GM08714 (cell line): ENCODE measurements around the gene MOBP.
"Not testable (repeated sequence)": the region's sequence is repeated elsewhere in the genome, so short reads cannot be mapped to it uniquely, and the experiment has no call there.

Experiments used
- H3K4me3 ChIP-seq: fragments of 200-500 bp; sonication (Bioruptor generic); 2 replicates; pipeline ENCODE4 v1.5.1; 2014; ENCODE audit warnings: mild to moderate bottlenecking, low read length, inconsistent platforms
- ZNF274 ChIP-seq: IDR thresholded peaks from 2 replicates; pipeline ENCODE4 v1.6.1; 2012; ENCODE audit warnings: mild to moderate bottlenecking, low read depth, low read length

MOBP gene

GRCh38 chr3:39440316-39440715 is 27.2 kb upstream of the MOBP start:
- H3K4me3 ChIP-seq: no peak overlapping the region
- TF ChIP-seq ZNF274: no peak

DNA sequence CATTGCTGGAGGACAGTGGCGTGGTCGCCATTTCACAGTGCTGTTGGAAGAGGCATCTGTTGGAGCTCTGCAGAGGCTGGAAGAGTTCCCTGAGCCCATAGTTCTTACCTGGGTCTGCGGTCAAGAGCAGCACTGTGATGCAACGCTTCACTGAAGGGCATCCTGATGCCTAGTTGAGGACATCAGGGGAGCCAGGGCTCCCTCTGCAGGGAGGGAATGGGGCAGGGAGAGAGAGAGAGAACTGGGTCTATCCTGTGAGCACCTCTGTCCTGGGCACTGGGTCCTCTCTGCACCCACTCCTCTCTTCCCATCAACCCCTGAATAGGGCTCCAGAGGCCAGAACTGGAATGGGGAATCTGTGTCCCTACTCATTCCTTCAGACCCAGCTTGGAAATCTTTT is 23.9 kb upstream of the MOBP start:
- no peak overlapping the region for H3K4me3 ChIP-seq
- no peak for TF ChIP-seq ZNF274

DNA sequence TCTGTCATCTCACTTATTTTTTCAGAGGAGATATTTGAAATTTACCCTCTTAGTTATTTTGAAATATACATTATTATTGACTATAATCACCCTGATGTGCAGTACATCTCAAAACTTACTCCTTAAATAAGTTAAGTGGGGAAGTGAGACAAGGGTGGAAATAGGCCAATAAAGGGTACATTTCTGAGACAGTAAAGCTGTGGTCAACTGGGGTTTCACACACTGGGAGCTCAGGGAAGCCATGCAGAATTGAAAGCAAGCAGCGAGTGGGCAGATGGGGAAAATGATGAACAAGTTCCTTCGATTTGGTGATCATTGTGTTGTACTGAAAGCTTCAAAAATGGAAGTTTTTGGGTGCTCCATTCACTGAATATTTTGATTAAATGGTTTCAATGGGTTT is 21.6 kb upstream of the MOBP start:
- H3K4me3 ChIP-seq: no peak overlapping the region
- no peak for TF ChIP-seq ZNF274

DNA sequence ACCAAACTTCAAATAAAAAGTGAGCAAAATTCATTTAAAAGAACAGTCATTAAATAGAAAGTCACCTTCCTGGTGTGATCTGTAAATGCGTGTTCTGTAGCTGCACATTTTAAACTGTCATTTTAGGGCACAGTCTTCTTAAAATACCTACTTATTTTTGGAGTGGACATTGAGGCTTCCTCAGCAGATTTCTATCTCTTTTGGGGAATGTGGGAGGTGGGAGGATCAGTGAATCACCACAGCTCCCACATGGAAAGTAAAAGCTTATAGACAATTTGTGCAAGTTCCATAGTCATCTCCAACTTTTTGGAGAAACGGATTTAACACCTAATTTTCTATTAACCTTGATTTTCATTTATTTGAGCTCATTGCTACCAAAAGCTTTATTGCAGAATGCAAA is 21.0 kb upstream of the MOBP start:
- H3K4me3 ChIP-seq: no peak overlapping the region
- no peak for TF ChIP-seq ZNF274

DNA sequence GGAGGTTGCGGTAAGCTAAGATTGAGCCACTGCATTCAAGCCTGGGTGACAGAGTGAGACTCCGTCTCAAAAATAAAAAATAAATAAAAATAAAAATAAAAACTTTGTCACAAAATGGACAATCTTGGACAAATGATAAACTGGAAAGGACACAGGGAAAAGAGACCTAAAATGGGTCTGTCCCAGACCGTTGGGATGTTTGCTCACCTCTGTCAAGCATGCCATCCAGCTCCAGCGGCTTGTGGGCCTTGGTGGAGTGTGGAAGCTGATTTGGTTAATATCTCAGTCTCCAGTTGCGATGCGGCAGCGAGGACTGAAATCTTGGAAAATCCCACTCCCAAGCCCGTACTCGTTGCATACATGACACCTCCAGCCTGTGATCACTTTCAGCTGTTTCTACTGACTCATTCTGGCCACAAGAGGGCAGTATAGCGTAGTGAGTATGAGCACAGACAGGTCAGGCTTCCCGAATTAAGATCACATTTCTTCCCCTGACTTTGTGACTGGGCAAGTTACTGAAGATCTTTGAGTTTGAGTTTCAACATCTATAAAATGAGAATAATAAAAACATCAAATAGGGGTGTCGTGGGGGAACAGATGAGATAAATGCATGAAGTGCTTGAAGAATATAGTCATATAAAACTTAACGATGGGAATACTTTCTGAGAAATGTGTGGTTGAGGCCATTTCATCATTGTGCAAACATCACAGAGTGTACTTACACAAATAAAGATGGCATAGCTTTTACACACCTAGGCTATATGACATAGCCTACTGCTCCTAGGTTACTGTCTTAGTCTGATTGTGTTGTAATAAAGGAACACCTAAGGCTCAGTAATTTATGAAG is 19.6 kb upstream of the MOBP start:
- TF ChIP-seq ZNF274: no peak
- H3K4me3 ChIP-seq: no peak overlapping the region

DNA sequence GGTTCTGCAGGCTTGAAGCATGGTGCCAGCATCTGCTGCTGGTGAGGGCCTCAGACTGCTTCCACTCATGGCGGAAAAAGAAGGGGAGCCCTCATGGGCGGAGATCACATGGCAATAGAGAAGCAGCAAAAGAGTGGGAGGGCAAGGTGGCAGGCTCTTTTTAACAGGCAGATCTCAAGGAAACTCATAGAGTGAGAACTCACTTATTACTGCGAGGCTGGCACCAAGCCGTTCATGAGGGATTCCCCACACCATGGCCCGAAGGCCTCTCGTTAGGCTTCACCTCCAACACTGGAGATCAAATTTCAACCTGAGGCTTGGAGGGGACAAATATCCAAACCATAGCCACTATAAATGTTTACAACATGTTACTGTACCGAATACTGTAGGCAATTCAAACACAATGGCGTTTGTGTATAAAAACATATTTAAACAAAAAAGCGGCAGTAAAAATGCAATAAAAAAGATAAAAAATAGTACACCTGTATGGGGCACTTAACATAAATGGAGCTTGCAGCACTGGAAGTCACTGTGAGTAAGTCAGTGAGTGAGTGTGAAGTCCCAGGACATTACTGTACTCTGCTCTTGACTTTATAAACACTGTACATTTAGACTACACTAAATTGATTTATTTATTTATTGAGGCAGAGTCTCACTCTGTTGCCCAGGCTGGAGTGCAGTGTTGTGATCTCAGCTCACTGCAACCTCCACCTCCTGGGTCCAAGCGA is 18.8 kb upstream of the MOBP start:
- no peak overlapping the region for H3K4me3 ChIP-seq
- TF ChIP-seq ZNF274: no peak

- H3K4me3 ChIP-seq: no peak overlapping the region
- no peak for TF ChIP-seq ZNF274
Measured at GRCh38 chr3:39449796-39450195, 17.7 kb upstream of the MOBP start.

- no peak overlapping the region for H3K4me3 ChIP-seq
- TF ChIP-seq ZNF274: no peak
Measured at GRCh38 chr3:39453134-39453533, 14.3 kb upstream of the MOBP start.

DNA sequence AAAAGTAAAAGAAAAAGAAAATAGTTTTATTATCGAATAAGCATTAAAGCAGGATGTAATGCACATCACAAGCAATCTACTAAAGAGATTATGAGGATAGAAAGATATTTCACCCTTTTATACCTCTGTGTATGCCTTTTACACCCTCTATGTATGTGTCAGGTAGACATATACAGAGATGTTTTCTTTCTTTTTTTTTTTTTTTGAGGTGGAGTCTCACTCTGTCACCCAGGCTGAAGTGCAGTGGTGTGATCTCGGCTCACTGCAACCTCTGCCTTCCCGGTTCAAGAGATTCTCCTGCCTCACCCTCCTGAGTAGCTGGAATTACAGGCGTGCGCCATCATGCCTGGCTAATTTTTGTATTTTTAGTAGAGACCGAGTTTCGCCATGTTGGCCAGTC is 13.6 kb upstream of the MOBP start:
- H3K4me3 ChIP-seq: not testable (repeated sequence)

DNA sequence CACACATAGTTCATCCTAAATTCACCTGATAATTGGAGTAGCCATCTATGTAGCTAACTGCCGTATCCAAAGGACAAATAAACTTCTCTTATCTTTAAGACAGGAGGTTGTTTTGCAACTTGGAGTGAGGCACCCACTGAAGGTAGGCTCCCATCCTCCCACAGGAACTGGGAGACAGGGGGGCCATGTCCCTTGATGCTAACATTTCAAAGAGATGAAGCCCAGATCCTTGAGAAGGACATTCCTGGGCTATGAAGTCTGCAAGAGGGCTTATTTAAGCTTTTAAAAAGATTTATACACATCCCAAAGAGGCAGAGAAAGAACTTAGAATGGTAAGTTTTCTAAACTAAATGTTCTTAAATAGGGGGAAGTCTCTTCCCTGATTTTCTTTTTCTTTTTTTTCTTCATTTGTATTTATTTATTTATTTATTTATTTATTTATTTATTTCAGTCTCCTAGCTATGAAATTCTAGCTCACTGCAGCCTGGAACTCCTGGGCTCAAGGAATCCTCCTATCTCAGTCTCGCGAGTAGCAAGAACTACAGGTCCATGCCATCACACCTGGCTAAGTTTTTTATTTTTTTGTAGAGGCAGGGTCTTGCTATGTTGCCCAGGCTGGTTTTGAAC is 12.8 kb upstream of the MOBP start:
- TF ChIP-seq ZNF274: no peak
- H3K4me3 ChIP-seq: no peak overlapping the region

DNA sequence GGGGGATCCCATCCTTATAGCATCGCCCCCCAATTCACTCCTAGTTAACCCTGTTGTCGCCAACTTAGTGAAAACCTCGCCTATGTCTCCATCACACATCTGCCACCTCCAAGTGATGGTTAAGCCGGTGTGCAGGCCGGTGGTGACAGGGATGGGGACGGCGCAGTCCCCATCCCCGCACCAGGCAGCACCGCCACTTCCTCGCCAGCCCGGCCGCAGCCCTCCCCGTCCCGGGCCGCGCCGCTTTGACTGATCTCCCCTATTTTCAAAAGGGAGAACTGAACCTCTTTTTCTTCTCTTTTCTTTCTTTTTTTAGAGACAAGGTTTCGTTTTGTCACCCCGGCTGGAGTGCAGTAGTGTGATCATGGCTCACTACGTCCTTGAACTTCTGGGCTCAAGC is 11.3 kb upstream of the MOBP start:
- no peak for TF ChIP-seq ZNF274
- H3K4me3 ChIP-seq: no peak overlapping the region

DNA sequence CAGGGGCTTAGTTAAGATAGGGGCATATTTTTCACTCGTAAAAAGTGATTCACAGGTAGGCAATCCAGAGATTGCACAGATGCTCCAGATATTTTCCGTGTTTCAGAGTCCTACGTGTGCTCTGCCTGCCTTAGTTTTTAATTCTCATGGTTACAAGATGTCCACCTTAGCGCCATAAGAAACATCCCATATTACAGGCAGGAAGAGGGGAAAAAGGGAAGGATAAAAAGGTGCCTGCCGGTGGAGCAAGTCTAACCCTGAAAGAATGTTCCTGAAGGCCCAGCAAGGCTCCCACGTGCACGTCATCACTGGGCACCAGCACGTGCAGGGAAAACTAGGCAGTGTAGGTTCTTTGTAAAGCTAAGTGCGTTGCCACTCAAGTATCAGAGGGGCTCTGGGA is 10.1 kb upstream of the MOBP start:
- no peak for TF ChIP-seq ZNF274
- no peak overlapping the region for H3K4me3 ChIP-seq

DNA sequence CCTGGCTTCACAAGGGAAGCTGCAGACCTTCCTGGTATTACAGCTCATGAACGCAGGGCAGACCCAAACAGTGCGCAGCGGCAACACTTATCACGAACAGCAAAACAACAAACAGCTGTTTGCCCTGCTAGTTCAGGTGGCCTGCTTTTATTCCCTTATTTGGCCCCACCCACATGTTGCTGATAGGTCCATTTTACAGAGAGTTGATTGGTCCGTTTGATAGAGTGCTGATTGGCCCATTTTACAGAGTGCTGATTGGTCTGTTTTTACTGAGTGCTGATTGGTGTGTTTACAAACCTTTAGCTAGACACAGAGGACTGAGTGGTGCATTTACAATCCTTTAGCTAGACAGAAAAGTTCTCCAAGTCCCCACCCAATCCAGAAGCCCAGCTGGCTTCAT is 8.9 kb upstream of the MOBP start:
- not testable (repeated sequence) for H3K4me3 ChIP-seq

- H3K4me3 ChIP-seq: no peak overlapping the region
- TF ChIP-seq ZNF274: no peak
Measured at GRCh38 chr3:39460677-39461076, 6.8 kb upstream of the MOBP start.

DNA sequence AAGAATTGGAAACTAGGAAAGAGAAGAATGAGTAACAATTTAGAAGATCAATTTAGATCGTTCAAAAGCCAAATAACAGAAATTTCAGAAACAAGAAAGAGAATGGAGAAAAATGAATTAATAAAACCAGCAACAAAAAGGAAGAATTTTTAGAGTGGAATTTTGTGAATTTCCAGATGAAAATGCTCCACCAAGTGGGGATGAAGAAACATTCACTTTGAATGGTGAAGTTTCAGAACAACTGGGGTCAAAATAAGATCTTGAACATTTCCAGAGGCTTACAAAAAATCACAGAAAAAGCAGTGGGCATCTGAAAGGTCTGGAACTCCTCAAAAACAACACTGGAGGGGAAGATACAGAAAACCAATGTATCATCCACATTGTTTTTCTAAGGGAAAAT is 4.2 kb upstream of the MOBP start:
- no peak for TF ChIP-seq ZNF274
- no peak overlapping the region for H3K4me3 ChIP-seq

DNA sequence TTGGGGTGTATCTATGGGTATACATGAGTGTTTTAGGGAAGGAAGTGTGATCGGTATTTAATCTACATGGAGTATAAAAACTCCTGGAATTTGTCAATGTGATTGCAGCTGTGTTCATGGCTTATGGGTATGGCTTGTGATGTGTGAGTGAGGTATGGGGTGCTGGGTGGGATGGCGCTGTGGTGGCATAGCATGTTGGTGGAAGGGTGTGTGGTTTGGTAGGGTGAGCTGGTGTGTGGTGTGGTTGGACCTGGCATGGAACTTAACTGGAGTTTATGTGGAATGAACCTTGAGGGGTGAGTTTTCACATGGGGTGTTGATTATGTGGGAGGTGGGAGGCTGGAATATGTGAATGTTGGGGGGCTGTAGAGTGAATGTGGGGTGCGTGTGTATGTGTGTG is 492 bp upstream of the MOBP start:
- TF ChIP-seq ZNF274: no peak
- no peak overlapping the region for H3K4me3 ChIP-seq
